SK-N-SH treated with all-trans-retinoic acid at 6 μM for 48 hours (cell line): Measurements from ENCODE around the gene SPACDR.

ENCODE experiments used
- ATAC-seq: fragments of 200-7000 bp; cut with Tn5 transposase; 3 replicates; pipeline ENCODE4 v1.9.1; 2020; ENCODE audit warnings: mild to moderate bottlenecking, moderate library complexity
- ARNTL ChIP-seq: fragments of 450-650 bp; formaldehyde crosslinking; IDR thresholded peaks from 2 replicates; pipeline ENCODE4 v1.5.0; 2020; ENCODE audit warnings: low read depth, mild to moderate bottlenecking, moderate library complexity, borderline replicate concordance
- CSDC2 ChIP-seq: fragments of 250-450 bp; sonication (Bioruptor Pico); IDR thresholded peaks from 2 replicates; pipeline ENCODE4 v1.5.0; 2020; ENCODE audit warnings: mild to moderate bottlenecking, moderate library complexity
- GLIS3 ChIP-seq: fragments of 250-450 bp; sonication (Bioruptor Pico); IDR thresholded peaks from 2 replicates; pipeline ENCODE4 v1.5.0; 2020; ENCODE audit warnings: mild to moderate bottlenecking, moderate library complexity
- ISL1 ChIP-seq: fragments of 250-450 bp; sonication (Bioruptor Pico); IDR thresholded peaks from 2 replicates; pipeline ENCODE4 v2.1.2; 2022; ENCODE audit warnings: mild to moderate bottlenecking, moderate library complexity
- OSR1 ChIP-seq: fragments of 250-450 bp; sonication (Bioruptor Pico); IDR thresholded peaks from 2 replicates; pipeline ENCODE4 v1.8.0; 2022; ENCODE audit warnings: moderate library complexity, mild to moderate bottlenecking, inconsistent platforms
- PPARA ChIP-seq: fragments of 250-450 bp; sonication (Bioruptor Pico); IDR thresholded peaks from 2 replicates; pipeline ENCODE4 v1.5.0; 2020; ENCODE audit warnings: mild to moderate bottlenecking, borderline replicate concordance
- SNAI2 ChIP-seq: fragments of 250-450 bp; sonication (Bioruptor Pico); IDR thresholded peaks from 2 replicates; pipeline ENCODE4 v1.5.0; 2020; ENCODE audit warnings: mild to moderate bottlenecking, moderate library complexity
- TCF4 ChIP-seq: fragments of 250-450 bp; sonication (Bioruptor Pico); IDR thresholded peaks from 2 replicates; pipeline ENCODE4 v1.8.0; 2021; ENCODE audit warnings: mild to moderate bottlenecking, moderate library complexity, borderline replicate concordance
- ZC3H10 ChIP-seq: fragments of 250-450 bp; sonication (Bioruptor Pico); IDR thresholded peaks from 2 replicates; pipeline ENCODE4 v1.5.1; 2021; ENCODE audit warnings: mild to moderate bottlenecking, moderate library complexity
- ZFP3 ChIP-seq: fragments of 250-450 bp; sonication (Bioruptor Pico); IDR thresholded peaks from 2 replicates; pipeline ENCODE4 v1.5.0; 2020; ENCODE audit warnings: mild to moderate bottlenecking, moderate library complexity
- ZNF565 ChIP-seq: fragments of 450-650 bp; formaldehyde crosslinking; conservative IDR thresholded peaks from 2 replicates; pipeline ENCODE4 v1.5.0; 2020; ENCODE audit warnings: low read depth, mild to moderate bottlenecking, moderate library complexity
- ZNF70 ChIP-seq: fragments of 450-650 bp; formaldehyde crosslinking; IDR thresholded peaks from 2 replicates; pipeline ENCODE4 v1.5.0; 2020; ENCODE audit warnings: mild to moderate bottlenecking, moderate library complexity
- ZNF8 ChIP-seq: fragments of 450-650 bp; formaldehyde crosslinking; IDR thresholded peaks from 2 replicates; pipeline ENCODE4 v1.5.0; 2020; ENCODE audit warnings: mild to moderate bottlenecking, moderate library complexity
- TF ChIP-seq, protein P1 (sequence below): fragments of 250-450 bp; sonication (Bioruptor Pico); IDR thresholded peaks from 2 replicates; pipeline ENCODE4 v1.5.0; 2020; ENCODE audit warnings: mild to moderate bottlenecking, moderate library complexity
- TF ChIP-seq, protein P2 (sequence below): fragments of 250-450 bp; sonication (Bioruptor Pico); IDR thresholded peaks from 2 replicates; pipeline ENCODE4 v1.8.0; 2021; ENCODE audit warnings: low read depth, mild to moderate bottlenecking, moderate library complexity, borderline replicate concordance
- TF ChIP-seq, protein P3 (sequence below): fragments of 250-450 bp; sonication (Bioruptor Pico); IDR thresholded peaks from 2 replicates; pipeline ENCODE4 v1.5.1; 2020; ENCODE audit warnings: low read depth, mild to moderate bottlenecking, moderate library complexity
- TF ChIP-seq, protein P4 (sequence below): fragments of 250-450 bp; sonication (Bioruptor Pico); IDR thresholded peaks from 2 replicates; pipeline ENCODE4 v1.8.0; 2020; ENCODE audit warnings: mild to moderate bottlenecking, moderate library complexity, borderline replicate concordance
- TF ChIP-seq, protein P5 (sequence below): fragments of 250-450 bp; sonication (Bioruptor Pico); IDR thresholded peaks from 2 replicates; pipeline ENCODE4 v1.5.1; 2021; ENCODE audit warnings: mild to moderate bottlenecking, moderate library complexity

SPACDR gene

DNA sequence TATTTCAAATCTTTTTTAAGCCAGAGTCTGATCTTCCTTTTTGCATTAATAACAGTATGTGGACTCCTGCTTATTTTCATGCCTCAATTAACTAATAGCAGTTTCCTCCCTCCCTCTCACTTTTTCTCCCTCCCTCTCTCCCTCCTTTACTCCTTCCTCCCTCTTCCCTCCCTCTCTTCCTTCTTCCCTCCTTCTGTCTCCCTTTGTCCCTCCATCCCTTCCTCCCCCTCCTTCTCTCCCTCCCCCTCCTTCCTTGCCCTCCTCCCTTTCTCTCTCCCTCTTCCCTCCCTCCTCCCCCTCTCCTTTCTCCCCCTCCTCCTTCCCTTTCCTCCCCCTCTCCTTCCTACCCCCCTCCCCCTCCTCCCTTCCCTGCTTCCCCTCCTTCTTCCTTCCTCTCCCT, 37.5 kb downstream of the SPACDR start (continued):
- TF ChIP-seq, protein P1, sequence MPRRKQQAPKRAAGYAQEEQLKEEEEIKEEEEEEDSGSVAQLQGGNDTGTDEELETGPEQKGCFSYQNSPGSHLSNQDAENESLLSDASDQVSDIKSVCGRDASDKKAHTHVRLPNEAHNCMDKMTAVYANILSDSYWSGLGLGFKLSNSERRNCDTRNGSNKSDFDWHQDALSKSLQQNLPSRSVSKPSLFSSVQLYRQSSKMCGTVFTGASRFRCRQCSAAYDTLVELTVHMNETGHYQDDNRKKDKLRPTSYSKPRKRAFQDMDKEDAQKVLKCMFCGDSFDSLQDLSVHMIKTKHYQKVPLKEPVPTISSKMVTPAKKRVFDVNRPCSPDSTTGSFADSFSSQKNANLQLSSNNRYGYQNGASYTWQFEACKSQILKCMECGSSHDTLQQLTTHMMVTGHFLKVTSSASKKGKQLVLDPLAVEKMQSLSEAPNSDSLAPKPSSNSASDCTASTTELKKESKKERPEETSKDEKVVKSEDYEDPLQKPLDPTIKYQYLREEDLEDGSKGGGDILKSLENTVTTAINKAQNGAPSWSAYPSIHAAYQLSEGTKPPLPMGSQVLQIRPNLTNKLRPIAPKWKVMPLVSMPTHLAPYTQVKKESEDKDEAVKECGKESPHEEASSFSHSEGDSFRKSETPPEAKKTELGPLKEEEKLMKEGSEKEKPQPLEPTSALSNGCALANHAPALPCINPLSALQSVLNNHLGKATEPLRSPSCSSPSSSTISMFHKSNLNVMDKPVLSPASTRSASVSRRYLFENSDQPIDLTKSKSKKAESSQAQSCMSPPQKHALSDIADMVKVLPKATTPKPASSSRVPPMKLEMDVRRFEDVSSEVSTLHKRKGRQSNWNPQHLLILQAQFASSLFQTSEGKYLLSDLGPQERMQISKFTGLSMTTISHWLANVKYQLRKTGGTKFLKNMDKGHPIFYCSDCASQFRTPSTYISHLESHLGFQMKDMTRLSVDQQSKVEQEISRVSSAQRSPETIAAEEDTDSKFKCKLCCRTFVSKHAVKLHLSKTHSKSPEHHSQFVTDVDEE (CRISPR knock-in tag) = no peak
- TF ChIP-seq ZNF70 (CRISPR knock-in tag) = no peak
- TF ChIP-seq, all 23 proteins: peak for 0

DNA sequence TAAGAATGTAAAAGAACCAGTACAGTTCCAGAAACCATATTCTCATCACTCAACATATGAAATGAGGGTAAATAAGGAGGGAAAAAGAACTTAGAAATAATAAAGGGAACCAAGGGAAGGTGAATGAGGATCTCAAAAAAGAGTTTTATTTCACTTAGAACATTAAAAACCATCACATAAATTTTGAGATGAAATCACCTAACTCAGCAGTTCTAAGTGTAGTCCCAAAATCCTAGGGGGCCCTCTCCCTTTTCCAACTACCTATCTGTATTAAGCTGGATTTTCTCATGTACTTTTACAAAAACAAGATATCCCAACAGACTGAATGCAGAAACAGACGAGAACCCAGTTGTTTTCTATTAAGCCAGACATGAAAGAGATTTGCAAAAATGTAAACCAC, 38.7 kb downstream of the SPACDR start:
- ATAC-seq = no peak
- TF ChIP-seq, protein P2, sequence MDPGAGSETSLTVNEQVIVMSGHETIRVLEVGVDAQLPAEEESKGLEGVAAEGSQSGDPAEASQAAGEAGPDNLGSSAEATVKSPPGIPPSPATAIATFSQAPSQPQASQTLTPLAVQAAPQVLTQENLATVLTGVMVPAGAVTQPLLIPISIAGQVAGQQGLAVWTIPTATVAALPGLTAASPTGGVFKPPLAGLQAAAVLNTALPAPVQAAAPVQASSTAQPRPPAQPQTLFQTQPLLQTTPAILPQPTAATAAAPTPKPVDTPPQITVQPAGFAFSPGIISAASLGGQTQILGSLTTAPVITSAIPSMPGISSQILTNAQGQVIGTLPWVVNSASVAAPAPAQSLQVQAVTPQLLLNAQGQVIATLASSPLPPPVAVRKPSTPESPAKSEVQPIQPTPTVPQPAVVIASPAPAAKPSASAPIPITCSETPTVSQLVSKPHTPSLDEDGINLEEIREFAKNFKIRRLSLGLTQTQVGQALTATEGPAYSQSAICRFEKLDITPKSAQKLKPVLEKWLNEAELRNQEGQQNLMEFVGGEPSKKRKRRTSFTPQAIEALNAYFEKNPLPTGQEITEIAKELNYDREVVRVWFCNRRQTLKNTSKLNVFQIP (CRISPR knock-in tag) = no peak
- TF ChIP-seq, protein P3, sequence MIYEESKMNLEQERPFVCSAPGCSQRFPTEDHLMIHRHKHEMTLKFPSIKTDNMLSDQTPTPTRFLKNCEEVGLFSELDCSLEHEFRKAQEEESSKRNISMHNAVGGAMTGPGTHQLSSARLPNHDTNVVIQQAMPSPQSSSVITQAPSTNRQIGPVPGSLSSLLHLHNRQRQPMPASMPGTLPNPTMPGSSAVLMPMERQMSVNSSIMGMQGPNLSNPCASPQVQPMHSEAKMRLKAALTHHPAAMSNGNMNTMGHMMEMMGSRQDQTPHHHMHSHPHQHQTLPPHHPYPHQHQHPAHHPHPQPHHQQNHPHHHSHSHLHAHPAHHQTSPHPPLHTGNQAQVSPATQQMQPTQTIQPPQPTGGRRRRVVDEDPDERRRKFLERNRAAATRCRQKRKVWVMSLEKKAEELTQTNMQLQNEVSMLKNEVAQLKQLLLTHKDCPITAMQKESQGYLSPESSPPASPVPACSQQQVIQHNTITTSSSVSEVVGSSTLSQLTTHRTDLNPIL (CRISPR knock-in tag) = no peak
- TF ChIP-seq, protein P4, sequence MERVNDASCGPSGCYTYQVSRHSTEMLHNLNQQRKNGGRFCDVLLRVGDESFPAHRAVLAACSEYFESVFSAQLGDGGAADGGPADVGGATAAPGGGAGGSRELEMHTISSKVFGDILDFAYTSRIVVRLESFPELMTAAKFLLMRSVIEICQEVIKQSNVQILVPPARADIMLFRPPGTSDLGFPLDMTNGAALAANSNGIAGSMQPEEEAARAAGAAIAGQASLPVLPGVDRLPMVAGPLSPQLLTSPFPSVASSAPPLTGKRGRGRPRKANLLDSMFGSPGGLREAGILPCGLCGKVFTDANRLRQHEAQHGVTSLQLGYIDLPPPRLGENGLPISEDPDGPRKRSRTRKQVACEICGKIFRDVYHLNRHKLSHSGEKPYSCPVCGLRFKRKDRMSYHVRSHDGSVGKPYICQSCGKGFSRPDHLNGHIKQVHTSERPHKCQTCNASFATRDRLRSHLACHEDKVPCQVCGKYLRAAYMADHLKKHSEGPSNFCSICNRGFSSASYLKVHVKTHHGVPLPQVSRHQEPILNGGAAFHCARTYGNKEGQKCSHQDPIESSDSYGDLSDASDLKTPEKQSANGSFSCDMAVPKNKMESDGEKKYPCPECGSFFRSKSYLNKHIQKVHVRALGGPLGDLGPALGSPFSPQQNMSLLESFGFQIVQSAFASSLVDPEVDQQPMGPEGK = no peak
- no peak for TF ChIP-seq ARNTL (CRISPR knock-in tag)

DNA sequence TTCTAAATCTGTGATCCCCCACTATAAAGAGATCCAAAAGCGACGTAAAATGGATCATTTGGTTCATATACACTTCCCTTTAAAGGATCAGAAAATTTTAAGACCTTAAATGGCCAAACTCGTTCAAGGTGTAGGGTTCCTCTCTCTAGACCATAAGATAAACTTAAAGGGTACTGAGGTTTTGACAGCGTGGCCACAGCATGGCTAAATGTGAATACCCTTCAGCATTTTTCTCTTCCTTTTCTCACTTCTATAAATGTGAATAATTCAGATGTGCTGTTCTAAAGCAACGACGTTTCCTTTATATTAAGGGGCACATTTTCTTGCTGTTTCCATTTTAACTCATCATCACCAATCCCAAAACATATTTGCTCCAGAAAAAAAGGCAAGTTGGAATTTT, 40.7 kb downstream of the SPACDR start:
- TF ChIP-seq GLIS3 (CRISPR knock-in tag) (no peak), ZNF565 (CRISPR knock-in tag) (no peak), OSR1 (no peak), ISL1 (CRISPR knock-in tag) (no peak), CSDC2 (CRISPR knock-in tag) (no peak), ZNF8 (no peak), TCF4 (CRISPR knock-in tag) (no peak), ARNTL (CRISPR knock-in tag) (no peak), SNAI2 (CRISPR knock-in tag) (no peak), ZC3H10 (CRISPR knock-in tag) (no peak), PPARA (CRISPR knock-in tag) (no peak), ZFP3 (CRISPR knock-in tag) (no peak)
- TF ChIP-seq, protein P2 (CRISPR knock-in tag) = no peak
- TF ChIP-seq, protein P4 = no peak
- TF ChIP-seq, protein P3 (CRISPR knock-in tag) = no peak
- TF ChIP-seq, protein P5, sequence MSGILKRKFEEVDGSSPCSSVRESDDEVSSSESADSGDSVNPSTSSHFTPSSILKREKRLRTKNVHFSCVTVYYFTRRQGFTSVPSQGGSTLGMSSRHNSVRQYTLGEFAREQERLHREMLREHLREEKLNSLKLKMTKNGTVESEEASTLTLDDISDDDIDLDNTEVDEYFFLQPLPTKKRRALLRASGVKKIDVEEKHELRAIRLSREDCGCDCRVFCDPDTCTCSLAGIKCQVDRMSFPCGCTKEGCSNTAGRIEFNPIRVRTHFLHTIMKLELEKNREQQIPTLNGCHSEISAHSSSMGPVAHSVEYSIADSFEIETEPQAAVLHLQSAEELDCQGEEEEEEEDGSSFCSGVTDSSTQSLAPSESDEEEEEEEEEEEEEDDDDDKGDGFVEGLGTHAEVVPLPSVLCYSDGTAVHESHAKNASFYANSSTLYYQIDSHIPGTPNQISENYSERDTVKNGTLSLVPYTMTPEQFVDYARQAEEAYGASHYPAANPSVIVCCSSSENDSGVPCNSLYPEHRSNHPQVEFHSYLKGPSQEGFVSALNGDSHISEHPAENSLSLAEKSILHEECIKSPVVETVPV = no peak
- ATAC-seq = no peak
